Stimulated activated CD8-positive, alpha-beta memory T cell treated with anti-CD3 and anti-CD28 coated beads, Interleukin-4, amount 100 ng/mL, for 48 hours (primary cell): ENCODE results near the gene ATAD3B.
"Not testable (repeated sequence)": the region's sequence is repeated elsewhere in the genome, so short reads cannot be mapped to it uniquely, and the experiment has no call there.

Experiments used
- DNase-seq: peaks from one replicate; pipeline ENCODE4 v3.0.0-alpha.2; 2020

The ATAD3B gene

DNA sequence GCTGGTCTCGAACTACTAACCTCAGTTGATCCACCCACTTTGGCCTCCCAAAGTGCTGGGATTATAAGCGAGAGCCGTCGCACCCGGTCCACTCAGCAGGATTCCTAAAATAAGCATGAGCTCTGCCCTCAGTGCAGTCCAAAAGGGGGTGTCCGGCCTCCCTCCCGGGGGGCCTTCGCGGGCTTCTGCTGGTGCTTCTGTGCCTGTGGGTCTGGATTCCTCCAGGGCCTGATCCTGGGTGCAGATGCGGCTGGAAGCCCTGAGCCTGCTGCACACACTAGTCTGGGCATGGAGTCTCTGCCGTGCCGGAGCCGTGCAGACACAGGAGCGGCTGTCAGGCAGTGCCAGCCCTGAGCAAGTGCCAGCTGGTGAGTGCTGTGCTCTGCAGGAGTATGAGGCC lies 45.4 kb downstream of the ATAD3B start:
- DNase-seq = not testable (repeated sequence)

DNA sequence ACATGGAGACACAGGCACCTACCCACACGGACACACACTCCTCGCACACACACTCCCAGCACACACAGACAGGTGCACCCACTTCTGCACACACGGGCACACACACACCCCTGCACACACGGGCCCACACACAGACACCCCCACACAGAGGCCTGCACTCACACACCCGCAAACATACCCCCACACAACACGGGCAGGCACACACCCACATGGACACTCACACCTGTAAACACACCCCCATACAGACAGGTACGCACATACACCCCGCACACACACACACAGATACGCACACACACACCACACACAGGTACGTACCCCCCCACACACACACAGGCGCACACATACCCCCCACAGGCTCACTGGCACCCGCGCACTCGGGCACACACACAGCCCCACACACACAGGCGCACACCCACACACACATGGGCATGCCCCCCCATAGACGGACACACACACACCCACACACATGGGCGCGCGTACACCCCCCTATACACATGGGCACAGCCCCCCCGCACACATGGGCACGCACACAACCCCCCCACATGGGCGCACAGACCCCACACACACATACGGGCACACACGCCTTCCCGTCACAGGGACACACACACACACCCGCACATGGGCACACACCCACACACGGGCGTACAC lies 46.5 kb downstream of the ATAD3B start:
- DNase-seq = no peak

DNA sequence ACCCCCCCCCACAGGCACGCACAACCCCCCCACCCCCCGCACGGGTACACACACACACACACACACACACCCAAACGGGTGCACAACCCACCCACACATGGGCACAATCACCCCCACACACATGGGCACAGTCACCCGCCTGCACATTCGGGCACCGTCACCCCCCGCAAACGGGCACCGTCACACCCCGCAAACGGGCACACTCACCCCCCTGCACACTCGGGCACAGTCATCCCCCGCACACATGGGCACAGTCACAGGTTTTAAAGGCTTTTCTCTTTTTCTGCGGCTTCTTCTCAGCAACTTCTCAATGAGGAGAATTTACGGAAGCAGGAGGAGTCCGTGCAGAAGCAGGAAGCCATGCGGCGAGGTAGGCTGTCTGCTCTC lies 47.0 kb downstream of the ATAD3B start:
- not testable (repeated sequence) for DNase-seq

DNA sequence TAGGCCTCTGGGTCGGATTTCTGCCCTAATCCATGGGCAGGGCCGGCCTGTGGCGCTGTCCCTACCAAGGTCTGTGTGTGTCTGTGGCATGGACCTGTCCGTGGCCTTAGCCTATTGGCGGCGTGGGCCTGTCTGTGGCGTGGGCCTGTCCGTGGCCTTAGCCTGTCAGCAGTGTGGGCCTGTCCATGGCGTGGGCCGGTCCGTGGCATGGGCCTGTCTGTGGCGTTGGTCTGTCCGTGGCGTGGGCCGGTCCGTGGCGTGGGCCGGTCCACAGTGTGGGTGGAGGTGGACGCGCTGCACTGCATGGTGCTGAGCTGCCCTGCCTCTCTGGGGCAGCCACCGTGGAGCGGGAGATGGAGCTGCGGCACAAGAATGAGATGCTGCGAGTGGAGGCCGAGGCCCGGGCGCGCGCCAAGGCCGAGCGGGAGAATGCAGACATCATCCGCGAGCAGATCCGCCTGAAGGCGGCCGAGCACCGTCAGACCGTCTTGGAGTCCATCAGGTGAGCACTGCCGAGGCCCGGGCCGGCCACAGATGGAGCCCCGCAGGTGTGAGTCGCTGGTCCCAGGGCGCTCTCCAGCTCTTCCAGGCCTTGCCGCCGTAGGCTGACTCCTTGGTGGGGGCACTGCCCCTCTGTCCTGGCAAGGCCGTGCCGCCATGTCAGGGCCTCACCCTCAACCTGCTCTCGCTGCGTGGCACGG lies 48.4 kb downstream of the ATAD3B start:
- DNase-seq = not testable (repeated sequence)

DNA sequence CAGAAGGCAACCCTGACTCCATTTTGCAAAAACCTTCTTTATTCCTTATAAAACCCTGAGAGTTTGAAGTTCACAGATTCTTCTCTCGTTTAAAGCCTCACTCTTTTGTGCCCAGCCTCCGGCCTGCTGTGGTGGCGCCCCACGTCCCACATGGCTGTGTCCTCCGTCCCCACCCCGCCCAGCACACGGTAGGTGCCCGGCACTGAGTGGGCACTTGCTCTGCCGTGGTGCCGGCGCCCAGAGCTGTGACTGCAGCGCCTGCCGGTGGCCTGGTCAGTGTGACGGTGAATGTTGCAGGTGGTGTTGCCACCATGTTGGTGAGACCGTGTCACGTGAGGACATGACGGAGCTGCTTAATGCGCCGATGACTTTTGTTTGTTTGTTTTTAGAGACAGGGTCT lies 49.8 kb downstream of the ATAD3B start:
- no peak for DNase-seq

DNA sequence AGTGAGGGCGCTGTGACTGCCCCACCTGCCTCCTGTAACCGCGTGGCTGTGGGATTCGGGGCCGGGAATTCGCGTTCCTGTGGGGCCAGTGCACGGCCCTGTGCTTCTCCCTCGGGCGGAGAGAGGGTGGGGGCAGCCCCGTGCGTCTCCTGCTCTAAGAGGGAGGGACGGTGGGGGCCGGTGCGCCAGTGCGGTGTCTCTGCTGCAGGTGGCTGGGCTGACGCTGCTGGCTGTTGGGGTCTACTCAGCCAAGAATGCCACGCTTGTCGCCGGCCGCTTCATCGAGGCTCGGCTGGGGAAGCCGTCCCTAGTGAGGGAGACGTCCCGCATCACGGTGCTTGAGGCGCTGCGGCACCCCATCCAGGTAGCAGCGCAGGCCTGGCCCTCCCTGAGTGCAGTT lies 51.0 kb downstream of the ATAD3B start:
- DNase-seq = not testable (repeated sequence)

DNA sequence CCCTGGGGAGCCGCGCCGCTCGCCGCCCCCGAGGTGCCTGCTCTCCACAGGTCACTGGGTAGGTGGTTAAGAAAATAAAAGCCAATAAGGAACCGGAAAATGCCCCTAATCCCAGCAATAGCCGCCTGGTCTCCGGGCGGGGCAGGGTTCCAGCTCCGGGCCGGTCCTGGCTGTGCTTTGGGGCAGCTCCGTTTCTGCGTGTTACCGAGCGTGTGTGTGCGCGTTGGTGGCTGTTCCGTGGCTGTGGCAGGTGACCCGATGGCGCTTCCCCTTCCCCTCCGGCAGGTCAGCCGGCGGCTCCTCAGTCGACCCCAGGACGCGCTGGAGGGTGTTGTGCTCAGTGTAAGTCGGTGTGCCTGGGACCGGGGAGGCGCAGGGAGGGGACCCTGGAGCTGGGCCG lies 51.7 kb downstream of the ATAD3B start:
- DNase-seq = not testable (repeated sequence)

DNA sequence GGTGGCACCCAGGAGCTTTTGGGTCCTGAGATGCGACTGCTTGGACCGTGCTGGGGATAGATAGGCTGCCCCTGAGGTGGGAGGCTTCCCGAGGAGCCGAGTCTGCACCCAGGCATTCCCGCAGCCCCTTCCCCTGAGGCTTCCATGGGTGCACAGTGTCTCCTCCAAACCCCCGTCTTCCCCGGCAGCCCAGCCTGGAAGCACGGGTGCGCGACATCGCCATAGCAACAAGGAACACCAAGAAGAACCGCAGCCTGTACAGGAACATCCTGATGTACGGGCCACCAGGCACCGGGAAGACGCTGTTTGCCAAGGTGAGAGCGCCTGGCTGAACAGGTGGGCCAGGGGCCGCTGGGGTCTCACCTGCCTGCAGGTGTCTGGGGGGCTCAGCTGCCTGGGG lies 52.1 kb downstream of the ATAD3B start:
- DNase-seq = not testable (repeated sequence)

DNA sequence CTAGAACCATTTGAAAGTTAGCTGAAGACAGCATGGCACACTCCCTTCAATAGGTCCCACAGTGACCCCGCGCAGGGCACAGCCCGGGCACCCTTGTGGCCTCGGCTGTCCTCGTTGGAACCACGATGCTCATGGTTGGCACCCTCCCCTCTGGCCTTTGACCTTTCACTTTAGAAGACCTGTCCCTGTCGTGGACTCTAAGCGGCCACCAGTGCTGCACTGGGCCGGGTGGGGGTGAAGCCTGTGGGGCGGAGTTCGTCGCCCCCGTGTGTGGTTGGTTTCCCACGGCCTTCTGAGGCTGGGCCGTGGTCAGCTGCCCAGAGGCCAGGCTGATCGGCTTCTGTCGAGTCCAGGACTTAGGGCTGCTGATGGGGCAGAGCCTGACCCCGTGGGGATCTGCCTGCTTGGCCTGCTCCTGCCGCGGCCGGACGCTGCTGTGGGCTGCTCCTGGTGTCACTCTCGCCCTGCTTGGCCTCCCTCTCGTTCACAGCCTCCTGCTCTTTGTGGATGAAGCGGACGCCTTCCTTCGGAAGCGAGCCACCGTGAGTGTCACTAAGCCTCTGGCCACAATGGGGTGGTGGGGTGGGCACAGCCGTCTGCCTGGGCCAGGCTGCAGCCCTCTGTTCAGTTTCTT lies 53.3 kb downstream of the ATAD3B start:
- not testable (repeated sequence) for DNase-seq

DNA sequence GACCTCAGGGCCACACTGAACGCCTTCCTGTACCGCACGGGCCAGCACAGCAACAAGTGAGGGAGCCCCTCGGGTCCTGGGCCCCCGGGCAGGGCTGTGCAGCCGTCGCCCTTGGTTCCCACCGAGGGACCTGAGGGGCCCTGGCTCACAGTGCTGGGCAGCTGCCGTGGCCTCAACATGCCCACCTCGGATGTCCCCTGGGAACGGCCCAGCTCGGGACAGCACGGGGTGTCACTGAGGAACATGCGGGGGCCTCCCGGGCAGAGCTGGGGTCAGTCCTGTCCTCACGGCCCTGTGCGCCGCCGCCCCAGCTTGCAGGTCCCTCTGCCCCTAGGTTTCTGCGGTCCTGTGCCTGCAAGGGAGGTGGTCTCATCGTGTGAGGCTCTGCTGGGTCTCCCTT lies 54.9 kb downstream of the ATAD3B start:
- not testable (repeated sequence) for DNase-seq

DNA sequence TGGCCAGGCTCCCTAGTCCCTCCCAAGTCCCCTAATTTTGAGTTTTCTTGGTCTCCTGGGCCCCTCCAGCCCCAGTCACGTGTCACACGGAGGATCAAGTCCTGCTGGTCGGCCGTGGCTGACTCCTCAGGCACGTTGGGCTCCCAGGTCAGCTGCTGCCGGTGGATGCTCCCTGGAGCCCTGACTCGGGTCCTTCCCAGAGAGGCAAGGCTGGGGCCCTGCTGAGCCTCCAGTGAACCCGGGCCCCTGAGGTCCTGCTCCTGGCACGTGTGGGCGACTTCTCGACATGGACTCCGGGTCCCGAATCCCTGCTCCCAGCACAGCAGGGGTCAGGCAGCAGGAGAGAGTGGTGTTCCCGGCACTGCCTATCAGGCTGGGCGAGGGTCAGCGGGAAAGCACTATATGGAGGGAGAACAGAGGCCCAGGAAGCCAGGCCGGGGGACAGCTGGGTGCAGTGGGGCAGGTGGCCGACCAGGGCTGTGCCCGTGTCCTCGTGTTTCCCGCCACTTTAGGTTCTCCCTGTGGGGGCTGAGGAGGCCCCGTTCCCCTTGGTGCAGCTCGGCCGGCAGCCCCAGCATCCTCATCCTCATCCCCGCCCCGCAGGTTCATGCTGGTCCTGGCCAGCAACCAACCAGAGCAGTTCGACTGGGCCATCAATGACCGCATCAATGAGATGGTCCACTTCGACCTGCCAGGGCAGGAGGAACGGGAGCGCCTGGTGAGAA lies 55.7 kb downstream of the ATAD3B start:
- no peak for DNase-seq

DNA sequence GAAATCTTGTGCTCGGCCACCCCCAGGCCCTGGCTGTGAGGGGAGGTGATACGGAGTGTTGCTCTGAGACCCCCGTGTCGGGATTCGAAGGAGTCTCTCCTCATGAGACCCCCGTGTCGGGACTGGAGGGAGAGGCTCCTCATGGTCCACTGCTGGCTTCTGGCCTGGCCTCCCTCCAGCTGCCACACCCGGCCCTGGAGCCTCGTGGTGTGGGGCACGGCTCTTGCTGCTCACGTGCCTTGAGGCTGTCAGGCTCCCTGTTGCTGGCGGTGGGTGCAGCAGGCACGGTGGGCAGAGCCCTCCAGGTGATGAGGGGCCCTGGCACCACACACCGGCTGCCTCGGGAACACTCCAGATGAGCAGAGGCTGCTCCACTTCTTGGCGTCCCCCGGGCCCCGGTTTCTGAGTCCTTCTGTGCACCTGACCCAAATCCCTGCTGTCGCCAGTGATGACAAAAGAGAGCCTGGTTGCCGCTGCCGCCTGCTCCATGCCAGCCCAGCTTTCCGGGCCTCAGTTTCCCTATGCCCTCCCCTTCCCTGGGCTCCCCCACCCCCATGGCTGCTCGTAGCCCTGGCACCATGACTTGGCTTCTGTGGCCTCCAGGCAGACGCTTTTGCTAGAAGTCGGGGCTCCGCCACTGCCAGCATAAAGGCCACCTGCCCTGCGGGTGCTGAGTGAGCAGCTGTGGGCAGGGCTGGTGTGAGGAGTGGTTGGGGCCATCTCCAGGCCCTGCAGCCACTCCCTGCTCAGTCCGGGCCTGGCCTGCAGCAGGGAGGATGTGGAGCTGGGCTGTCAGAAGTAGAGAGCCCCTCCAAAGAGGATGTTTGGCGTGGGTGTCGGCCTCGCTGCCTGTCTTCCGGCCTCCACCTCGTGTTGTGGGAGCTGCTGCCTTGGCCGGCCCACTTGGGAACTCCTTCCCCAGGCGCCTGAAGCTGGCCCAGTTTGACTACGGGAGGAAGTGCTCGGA lies 57.0 kb downstream of the ATAD3B start:
- DNase-seq = no peak

DNA sequence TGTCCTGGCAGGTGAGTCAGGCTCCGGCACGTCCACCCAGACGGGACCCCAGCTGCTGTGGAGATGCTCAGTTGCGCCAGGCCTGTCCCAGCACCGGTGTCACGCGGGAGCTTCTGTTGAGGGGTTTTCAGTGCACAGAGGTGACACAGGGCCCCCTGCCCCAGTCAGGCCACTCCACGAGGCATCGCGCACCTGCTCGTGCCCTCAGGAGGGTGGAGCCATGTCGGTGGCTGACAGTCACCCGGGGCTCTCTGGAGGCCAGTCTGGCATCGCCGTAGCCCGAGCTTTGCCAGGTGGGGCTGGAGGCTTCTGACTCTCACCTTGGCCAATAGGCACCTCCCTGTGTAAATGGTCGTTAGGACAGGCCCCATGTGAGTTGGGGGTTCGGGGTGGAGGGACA lies 57.8 kb downstream of the ATAD3B start:
- no peak for DNase-seq

DNA sequence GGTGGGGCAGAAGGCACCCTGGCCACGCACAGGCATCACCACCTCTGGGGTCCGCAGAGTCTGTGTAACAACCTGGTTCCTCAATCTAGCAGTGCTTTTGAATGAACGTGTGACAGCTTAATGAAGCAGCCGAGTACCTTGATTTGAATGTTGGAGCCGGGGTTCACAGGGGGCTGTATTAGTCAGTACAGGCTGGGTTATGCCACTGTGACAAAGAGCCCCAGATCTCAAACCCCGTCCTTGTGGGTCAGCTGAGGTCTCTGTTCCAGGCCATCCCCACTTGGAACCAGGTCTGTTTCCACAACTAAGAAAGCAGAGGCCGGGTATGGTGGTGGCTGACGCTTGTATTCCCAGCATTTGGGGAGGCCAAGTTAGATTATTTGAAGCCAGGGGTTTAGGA lies 58.4 kb downstream of the ATAD3B start:
- no peak for DNase-seq

DNA sequence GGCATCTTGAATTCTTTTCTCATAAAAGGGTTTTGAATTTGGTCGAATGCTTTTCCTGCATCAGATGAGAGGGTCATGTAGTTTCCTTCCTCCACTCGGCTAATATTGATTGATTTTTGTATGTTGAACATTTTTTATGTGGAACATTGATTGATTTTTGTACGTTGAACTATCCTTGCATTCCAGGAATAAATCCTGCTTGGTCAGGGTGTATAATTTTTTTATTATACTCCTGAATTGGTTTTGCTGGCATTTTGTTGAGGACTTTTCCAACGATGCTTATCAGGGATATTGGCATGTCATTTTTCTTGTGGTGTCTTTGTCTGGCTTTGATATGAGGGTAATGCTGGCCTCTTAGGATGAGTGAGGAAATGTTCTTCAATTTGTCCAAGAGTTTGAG lies 60.4 kb downstream of the ATAD3B start:
- DNase-seq = no peak

DNA sequence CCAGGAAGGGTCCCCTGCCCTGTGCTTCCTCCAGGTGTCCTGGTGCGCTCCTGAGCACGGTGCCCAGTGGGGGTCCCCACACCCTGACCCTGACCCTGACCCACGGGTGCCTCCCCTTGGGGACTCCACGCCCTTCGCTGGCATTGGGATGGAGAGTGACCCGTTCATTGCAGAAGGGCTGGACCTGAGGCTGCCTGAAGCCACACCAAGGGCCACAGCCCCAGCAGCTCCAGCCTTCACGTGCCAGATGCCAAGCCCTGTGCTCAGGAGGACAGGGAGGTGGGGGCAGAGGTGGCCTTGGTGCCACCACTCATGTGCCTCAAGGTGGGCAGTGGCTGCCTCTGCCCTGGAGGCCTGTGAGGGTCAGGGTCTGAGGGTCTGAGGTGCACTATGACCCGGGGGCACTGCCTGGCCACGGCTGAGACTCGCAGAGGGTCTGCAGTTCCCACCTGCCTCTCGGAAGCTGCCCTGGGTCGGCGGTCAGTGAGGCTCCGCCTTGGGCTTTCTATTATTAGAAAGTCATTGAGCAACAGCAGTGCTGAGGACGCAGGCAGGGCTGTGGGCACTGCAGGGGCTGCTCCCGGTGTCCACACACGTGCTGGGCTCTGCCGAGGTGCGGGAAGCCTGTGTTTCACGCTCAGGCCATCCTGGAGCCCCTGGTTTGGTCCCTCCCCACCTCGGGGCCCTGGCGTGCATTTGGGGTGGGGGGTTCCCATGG lies 61.8 kb downstream of the ATAD3B start:
- DNase-seq = not testable (repeated sequence)

DNA sequence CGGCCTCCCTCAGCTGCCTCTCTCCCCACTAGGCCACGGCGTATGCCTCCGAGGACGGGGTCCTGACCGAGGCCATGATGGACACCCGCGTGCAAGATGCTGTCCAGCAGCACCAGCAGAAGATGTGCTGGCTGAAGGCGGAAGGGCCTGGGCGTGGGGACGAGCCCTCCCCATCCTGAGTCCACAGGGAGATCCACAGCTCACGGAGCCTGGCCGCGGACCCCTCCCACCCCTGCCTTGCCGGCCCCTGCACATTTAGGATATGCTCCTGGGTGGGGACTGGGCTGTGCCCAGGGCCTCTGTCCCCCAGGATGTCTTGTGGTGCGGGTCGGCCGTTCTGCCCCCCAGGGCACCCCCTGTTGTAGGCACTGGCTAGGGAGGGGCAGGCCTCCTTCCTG lies 62.3 kb downstream of the ATAD3B start:
- DNase-seq = not testable (repeated sequence)

DNA sequence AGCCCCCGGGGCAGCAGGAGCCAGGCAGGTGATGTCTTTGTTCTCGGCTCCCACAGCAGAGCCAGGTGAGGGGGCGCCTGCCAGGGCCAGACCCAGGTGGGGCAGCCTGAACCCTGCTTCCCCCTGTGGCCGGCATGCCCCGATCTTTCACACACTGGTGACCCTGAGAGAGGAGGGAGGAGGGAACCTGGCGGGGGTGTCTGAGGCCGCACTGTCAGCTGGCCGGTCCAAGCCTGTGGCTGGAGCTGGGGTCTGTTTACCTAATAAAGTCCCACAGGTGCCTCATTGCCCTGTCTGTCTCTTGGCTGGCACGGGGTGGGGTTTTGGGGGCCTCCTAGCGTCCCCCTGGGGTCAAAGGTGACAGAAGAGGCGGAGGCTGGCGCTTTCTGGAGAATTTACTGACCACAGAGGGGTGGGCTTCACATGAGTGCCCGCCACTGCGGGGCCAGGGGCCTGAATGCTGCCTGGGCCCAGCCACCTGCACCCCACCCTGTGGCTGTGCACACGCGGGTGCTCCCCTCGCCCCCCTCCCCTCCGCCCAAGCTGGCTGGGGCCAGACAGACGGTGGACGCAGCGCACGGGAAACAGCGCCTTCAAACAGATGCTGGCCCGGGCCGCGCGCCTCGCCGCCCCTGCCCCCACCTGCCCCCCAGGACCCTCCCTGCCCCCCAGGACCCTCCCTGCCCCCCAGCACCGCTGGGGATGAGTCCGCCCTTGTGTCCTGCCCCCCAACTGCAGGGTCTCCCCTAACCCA lies 63.0 kb downstream of the ATAD3B start:
- no peak for DNase-seq

DNA sequence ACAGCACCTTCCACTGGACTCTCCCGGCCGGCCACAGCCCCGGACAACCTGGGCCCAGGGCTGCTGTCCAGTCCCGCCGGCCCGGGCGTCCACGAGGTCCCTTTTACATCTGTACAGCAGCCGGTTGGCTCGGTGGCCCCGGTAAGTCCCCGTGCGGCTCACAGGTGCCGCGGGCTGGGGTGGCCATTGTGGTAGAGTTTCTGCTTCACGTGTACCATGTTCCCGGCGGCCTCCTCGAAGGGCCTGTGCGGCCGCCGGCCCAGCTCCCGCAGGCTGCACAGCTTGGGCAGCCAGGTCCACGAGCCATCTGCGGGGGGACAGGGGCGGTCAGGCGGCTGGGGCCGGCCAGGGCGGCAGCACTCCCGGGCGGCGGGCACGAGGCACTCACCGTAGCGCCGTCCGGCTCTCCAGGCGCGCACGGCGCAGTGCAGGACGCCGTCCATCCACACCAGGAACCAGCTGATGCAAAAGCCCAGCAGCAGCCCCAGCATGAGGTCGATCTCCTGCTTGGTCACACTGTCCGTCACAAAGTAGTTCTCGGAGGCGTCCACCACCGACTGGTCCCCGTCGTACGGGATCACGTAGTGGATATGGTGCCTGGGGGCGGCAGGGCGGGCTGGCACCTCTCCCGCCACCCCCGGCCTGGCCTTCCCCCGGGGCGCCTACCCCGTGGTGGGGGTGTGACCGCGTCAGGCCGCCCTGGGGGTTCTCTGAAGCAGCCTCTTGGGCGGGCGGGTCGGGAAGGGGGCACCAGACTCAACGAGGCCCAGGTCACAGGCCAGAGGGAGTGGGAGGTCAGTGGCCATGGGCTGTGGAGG lies 63.8 kb downstream of the ATAD3B start:
- DNase-seq = no peak
